HG02840 (cell line): ENCODE measurements around the gene HAUS3.
A peak's percentile ranks its signal among the peaks of the same experiment; 100 is the strongest.

Source experiments
- ATAC-seq: cut with Tn5 transposase; IDR thresholded peaks from one replicate; pipeline ENCODE4 v1.9.1; 2021; ENCODE audit warnings: mild to moderate bottlenecking, moderate library complexity, moderate number of reproducible peaks; ENCODE audit not compliant: unreplicated experiment, low FRiP score

Gene HAUS3, protein sequence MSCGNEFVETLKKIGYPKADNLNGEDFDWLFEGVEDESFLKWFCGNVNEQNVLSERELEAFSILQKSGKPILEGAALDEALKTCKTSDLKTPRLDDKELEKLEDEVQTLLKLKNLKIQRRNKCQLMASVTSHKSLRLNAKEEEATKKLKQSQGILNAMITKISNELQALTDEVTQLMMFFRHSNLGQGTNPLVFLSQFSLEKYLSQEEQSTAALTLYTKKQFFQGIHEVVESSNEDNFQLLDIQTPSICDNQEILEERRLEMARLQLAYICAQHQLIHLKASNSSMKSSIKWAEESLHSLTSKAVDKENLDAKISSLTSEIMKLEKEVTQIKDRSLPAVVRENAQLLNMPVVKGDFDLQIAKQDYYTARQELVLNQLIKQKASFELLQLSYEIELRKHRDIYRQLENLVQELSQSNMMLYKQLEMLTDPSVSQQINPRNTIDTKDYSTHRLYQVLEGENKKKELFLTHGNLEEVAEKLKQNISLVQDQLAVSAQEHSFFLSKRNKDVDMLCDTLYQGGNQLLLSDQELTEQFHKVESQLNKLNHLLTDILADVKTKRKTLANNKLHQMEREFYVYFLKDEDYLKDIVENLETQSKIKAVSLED

DNA sequence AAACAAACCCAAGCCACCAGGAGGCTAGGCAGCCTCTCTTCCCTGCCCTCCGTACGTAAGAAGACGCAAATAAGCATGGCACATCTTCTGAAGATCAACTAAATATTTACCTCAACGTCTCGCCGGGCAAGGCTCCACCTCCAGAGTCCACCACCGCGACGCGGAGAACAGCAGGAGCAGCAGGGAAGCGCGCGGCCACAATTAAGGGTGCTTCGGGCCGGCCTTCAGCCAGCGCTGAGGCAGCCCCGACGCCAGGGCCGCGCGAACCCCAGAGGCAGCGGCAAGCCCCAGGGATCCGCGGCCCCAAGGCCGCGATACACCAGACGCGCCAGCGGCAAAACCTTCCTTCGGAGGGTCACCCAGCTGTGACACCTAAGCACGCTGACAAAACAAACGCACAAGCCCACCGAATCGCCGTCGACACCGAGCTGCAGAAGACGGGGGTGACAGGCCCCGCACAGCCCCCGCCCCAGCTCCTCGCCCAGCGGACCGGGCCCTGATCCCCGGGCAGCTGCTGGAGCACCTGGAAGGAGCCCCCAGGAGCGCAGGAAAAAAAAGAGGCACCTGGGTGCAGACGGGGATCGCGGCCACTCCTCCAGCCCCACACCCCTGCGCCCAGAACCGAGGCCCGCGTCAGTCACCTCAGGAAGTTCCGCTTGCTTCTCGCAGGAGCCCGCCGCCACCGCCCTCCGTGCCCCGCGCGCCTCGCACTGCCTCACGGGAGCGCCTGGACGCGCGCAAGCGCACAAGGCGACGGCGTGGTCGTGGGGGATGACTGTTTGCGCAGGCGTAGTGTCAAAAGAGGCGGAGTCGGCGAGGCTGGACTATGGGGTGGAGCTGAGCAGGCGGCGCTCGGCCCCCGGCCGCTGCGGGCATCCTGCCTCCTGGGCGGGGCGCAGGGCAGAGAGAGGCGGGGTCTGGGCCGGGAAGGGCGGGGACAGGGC lies at the start of gene HAUS3, which contains the start of gene POLN:
Gene HAUS3, minus strand, starts transcription at position 712 of the 944 bp plus-strand sequence. CDS start 1,175 bp downstream, outside the sequence.
Gene POLN, minus strand, starts transcription at position 712 of the 944 bp plus-strand sequence. CDS start 12,890 bp downstream, outside the sequence.
- ATAC-seq: peak; percentile 88

DNA sequence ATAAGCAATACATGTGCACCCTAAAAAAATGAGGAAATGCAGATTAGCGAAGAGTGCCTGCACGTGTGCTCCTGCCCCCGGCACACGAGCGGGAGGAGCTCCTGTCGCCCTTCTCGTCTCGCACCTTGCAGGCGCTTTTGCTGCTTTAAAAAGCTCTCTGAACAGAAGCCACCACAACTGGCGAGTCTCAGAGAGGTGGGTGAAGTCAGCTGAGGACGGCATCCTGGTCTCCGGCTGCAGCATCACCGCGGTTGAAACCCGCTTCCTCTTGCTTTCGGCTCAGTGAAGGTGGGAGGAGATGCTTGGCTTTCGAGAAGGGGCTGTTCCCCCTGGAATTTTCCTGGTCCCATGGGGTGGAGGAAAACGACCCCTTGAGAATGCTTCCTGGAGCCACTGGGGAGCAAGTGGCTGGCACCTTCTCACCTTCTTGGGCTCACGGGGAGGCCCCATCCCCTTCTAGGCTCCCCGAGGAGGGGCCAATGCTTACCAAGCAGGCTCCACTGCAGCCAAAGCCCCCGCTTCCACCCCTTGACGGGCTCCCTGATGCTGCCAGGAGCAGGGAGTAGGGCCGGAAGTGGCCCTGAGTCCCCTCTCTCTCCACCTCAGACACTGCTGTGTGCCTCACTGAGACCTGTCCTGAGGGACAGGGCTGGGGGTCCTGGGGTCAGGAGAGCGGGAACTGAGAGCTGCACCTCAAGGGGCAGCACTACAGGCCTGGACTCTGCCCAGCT lies 49.2 kb upstream of the HAUS3 start:
- ATAC-seq: no peak

DNA sequence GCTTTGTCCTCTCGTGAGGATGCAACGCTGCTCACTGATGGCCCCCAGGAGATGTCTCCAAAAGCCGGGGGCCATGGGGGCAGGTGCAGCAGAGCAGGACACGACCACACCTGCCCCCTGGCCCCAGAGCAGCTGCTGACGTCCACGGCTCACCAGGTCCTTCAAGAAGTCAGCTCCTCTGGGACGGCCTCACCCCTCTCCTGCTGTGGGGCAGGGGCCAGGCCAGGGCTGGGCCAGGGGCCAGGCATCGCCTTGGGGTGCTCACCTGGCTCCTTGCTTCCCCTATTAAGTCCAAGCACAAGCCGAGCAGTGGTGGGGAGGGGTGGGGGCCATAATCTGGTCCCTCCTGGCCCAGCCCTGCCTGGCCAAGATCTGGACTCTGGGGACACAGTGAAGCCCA lies 48.6 kb upstream of the HAUS3 start:
- ATAC-seq: no peak

DNA sequence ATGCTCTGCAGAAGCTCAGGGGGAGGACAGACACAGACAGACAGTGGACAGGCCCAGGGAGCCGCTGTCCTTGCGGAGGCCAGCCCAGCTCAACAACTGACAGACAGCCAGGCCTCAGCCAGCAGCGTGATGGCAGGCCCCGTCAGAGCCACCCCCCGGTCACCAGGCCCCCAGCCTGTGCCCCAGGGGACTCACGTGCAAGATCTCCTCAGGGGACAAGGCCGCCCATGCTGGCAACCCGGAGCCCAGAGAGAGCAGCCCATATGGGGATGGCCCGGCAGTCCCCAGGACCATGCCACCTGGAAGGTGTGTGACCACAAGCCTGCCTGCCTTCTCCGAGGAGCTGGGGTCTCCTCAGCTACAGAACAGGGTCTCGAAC lies 48.0 kb upstream of the HAUS3 start:
- ATAC-seq: no peak

DNA sequence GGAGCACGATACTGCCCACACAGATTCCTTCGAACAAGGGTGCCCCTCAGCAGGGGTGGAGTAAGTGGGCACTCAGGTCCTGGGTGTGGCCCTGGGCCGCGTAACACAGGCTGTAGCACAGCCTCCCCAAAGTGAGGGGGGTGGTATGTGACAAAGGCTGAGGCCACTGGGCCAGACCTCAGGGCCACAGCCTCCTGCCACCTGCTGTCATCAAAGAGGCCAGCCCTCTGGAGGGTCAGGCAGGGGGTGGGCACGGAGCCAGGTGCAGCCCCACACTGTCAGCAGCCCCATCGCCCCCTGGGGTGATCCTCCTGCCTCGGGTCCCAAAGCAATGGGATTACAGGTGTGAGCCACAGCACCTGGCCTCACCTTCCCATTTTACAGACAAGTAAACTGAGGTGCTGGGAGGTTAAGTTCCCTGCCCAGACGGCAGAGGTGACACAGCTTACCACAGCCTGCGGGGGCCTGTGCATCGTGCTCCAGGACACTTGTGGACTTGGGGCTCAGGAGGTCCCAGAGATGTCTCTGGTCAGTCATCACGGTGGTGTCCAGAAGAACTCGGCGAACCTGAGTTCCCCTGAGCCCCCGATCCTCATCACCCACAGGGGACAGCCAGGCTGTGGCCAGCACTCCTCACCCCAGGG lies 47.5 kb upstream of the HAUS3 start:
- no peak for ATAC-seq

DNA sequence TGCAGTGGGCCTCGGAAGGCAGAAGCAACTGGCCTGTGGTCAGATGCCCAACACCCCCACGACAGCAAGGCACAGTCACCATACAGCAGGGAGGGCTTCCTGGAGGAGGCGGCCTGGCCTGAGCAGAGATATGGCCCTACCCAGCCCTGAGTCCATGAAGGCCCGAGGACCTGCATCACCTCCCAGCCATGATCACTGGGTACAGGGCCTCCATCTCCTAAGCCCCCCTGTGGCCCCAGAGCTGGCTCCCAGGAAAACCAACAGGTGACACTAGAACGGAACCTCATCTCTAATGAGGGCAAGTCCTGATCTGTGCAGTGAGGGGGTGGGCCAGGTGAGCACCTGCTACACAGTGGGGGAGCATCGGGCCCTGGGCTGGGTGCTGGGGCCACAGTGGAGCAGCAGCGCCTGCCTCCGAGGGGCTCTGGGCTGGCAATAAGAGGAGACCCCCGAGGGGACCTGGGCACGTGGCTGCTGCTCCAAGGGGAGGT lies 46.2 kb upstream of the HAUS3 start:
- ATAC-seq: no peak

DNA sequence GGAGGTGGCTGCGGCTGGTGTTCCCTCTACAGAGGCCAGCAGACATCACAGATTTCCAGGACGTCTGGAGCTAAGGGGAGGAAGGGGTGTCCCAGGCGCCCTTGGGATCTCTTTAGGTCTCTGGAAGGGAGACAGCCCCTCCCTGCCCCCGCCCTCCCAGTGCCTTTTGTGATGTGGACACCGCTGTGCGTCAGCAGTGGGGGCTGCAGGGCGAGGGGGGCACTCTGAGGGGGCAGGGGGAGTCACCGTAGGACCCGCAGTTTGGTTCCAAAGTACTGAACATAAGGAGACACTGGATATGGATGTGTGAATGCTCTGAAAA lies 45.6 kb upstream of the HAUS3 start:
- ATAC-seq: no peak

DNA sequence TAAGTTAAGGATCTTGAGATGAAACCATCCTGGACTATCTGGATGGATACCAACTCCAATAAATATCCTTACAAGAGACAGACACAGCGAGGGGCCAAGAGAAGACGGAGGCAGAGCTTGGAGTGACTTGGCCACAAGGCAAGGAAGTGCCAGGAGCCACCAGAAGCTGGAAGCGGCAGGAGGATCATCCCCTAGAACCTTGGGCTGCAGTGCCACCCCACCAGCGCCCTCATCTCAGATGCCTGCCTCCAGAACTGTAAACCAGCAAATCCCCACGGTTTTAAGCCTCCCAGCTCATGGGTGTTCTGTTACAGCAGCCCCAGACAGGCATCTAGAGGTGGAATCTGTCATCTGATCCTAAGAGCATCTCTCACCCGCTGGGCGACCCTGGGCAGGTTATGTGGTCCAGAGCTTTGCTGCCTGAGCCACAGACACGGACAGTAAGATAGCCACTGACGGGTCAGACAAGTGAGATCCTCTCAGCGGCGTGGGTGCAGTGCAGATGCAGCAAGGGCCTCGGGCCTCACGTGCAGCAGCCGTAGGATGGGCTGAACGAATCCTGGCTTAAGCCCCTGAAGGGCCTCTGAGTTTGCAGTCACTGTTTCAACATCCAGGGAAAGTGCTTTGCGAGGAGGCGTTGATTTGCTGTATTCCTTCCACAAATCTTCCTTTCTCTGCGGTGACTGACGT lies 45.1 kb upstream of the HAUS3 start:
- no peak for ATAC-seq

DNA sequence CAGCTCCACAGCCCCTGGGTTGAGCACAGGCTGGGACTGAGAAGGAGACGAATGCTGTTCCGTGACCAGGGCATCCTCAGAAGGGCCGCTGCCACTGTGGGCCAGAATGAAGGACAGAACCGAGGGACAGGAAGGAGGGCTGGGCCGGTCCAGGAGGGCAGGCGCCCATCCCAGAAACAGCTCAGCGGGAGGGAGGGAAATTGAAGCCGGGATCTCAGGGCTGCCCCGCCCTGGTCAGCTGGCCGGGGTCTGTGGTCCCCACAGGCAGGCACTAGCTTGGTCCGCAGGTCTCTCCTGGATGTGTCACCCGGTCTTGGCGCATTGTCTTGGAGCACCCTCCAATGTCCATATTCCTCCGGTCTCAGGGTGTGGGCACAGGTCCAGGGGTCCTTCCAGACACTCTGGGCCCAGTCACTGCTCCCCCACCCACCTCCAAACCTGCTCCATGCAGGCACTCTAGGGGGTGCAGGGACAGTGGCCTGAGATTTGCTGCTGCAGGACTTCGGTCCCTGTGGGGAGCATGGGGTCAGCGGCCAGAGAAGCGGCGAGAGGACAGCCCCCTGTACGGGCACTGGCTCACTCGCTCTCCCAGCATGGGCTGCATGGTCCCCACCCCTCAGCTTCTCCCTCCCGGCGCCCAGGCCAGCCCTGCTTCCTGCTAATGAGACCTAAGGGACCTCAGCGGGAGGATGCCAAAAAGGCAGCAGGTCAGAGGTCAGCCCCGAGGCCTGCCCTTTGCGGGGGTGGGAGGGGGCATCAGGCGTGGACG lies 43.9 kb upstream of the HAUS3 start:
- no peak for ATAC-seq

DNA sequence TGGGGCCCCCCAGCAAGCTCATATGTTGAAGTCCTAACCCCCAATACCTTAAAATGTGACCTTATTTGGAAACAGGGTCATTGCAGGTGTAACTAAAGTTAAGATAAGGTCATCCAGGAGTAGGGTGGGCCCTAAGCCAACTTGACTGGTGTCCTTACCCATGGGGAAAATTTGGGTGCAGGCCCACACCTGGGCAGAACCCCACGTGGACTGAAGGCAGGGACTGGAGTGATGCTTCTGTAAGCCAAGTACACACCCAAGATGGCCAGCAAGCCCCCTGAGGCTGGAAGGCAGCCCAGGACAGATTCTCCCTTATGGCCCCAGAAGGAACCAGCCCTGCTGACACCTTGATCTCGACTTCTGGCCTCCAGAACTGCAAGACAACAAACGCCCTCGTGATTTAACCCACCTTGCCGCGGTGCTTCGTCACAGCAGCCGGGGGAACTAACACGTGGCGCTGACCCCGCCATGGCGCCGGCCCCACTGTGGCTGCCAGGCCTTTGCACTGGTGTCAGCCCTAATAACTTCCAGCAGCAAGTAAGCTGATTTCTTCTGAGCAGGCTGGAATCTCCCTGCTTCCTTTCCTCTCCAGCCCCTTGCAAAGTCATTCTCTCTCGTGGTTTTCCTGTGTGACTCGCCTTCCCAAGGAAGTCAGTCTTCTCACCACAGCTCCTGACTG lies 43.2 kb upstream of the HAUS3 start:
- no peak for ATAC-seq

DNA sequence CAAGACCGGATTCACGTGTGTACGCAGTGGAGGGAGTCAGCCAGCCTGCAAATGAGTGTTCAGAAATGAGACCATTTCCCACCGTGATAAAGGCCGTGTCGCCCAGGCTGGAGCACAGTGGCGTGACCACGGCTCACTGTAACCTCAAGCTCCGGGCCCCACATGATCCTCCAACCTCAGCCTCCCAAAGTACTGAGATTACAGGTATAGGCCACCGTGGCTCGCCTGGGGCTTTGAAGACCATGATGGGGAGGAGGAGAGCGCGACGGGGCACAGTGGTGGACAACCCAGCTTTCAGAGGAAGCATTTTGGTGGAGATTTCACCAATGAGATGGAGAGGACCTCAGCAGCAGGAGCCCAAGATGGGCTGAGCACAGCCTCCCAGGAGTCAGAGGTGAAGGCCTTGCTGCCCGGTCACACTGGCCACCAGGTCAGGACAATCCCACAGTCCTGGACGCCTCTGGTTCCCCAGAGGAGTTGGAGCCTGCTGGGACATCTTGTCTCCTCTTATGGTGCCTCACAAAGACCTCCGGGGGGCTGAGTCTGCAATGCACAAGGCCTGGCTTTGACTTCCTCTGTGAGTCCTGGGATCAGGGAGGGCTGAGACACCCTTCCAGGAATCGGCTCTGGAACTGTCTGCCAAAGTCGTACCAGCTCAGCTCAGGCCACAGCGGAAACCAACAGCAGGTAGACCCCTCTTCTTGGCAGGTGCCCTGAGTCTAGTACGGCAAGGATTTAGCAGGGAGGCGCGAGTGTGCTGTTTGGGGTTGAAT lies 42.4 kb upstream of the HAUS3 start:
- no peak for ATAC-seq

DNA sequence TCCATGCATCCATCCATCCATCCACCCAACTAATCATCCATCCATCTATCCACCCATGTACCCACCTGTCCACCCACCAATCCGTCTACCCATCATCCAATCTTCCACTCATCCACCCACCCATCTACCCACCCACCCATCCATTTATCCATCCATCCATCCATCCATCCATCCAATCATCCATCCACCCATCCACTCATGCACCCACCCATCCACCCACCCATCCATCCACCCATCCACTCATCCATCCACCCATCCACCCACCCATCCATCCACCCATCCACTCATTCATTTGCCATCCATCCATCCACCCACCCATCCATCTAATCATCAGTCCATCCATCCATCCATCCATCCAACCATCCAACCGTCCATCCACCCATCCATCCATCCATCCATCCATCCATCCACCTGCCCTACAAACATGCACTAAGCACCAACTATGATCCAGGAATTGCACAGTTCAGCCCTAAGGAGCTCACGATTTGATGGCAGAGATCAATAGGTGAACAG lies 41.3 kb upstream of the HAUS3 start:
- ATAC-seq: no peak

DNA sequence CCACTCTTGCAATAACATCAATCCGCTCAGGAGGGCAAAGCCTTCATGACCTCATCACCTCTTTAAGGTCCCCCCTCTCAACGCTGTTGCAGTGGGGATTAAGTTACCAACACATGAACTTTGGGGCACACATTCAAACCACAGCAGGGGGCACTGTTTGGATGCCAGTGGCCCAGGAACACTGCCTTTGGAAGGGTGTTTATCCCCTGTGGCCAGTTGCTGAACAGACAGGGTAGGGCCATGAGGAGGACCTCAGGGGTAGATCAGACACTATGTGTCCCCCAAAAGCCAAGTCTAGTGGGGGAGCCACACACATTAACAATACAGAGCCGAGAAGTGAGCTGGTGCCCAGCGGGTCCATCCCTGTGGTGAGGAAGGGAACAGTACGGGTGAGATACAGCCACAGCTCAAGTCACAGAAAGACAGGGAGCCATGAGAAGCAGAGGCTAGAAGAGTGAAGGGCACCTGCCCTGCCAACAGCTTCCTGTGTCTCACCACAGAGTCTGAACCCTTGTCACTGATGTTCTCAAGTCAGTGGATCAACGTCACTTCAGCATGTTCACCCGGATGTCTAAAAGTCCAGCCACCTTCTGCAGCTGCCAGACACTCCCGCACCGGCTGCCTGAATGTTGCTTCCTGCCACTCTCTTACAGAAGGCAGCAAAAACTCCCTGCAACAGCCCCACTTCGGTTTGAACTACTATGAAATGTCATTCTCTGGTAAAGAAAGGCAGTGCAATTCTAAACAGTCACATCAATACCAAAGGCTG lies 39.8 kb upstream of the HAUS3 start:
- ATAC-seq: no peak

DNA sequence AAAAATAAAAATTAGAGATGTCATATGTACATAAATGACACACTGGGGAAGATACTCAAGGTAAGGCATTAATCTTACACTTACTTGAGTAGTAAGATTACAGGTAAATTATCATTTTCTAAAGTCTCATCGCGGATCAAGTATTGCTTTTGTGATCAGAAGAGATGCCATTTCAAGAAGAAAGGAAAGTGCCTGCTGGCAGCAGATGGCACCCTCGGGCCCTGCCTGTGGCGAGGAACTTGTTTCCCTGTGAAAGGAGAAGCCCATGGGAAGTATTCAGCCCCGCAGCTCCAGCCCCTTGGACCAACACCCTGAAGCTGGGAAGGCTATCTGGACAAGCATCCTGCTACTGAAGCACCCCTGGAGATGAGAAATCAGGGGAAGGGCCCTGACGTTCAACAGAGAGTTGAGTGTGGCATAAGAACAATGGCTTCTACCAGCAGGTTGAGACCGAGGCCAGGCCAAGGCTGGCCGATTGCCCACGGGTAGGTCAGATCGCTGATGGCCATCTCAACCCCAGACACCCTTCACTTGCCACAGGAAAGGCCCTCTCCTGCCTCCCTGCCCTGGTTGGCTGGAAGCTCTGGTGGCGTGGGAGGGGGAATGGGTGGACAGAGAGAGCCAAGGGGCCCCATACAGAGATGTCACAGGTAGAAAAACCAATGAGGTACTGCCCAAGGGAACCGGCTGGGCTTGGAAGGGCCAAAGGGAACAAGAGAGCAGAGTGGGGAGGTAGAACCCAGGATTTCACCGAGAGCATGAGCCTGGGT lies 38.8 kb upstream of the HAUS3 start:
- no peak for ATAC-seq

DNA sequence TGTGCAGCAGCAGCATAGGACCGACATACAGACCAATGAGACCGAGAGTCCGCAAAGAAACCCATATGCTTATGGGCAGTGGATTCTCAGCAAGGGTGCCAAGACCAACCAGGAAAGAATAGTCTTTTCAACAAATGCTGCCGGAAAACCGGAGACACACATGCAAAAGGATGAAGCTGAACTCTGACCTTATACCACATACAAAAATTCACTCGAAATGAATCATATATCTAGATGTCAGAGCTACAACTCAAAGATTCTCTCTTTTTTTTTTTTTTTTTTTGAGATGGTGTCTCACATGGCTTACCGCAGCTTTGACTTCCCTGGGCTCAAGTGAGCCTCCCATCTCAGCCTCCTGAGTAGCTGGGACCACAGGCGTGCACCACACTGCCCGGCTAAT lies 36.0 kb upstream of the HAUS3 start:
- ATAC-seq: no peak
